K562 (cell line): ENCODE measurements around the gene PTK7.
"Not testable (repeated sequence)": the region's sequence is repeated elsewhere in the genome, so short reads cannot be mapped to it uniquely, and the experiment has no call there.

ENCODE experiments used
- CTCF ChIP-seq, 3 experiments: IDR thresholded peaks in 2 of 3; conservative IDR thresholded peaks in 1 of 3; 2 replicates each; pipeline ENCODE4 v1.5.1; 2011 to 2012; ENCODE audit warnings: low read length in 3 of 3, mild to moderate bottlenecking in 3 of 3, control low read depth in 2 of 3, improper control_type of control experiment in 1 of 3, inconsistent platforms in 1 of 3, low read depth in 1 of 3, mixed read lengths in 1 of 3, moderate library complexity in 1 of 3; ENCODE audit not compliant: insufficient read depth in 2 of 3
- E2F6 ChIP-seq, 2 experiments: IDR thresholded peaks; 2 replicates each; pipeline ENCODE4 v1.6.1; 2011; ENCODE audit warnings: borderline replicate concordance in 1 of 2, control low read depth in 1 of 2, low read depth in 1 of 2, low read length in 1 of 2, mild to moderate bottlenecking in 1 of 2, mixed read lengths in 1 of 2, moderate library complexity in 1 of 2; ENCODE audit not compliant: insufficient read depth in 1 of 2, insufficient read length in 1 of 2, poor library complexity in 1 of 2, severe bottlenecking in 1 of 2; ENCODE audit errors: extremely low read depth in 1 of 2
- E4F1 ChIP-seq: fragments of 250-450 bp; sonication (Bioruptor Pico); IDR thresholded peaks from 2 replicates; pipeline ENCODE4 v1.5.0; 2021; ENCODE audit warnings: mild to moderate bottlenecking, borderline replicate concordance
- NR2C2 ChIP-seq, 2 experiments: fragments of 200-800 bp in 1 of 2; sonication (Bioruptor generic) in 1 of 2; sonication (generic) in 1 of 2; formaldehyde crosslinking in 1 of 2; IDR thresholded peaks; 2 replicates each; pipeline versions ENCODE4 v1.6.1 to v1.8.0; 2016 to 2022; ENCODE audit warnings: mild to moderate bottlenecking in 1 of 2, missing compliant biosample characterization in 1 of 2, missing genetic modification characterization in 1 of 2, missing genetic modification reagents in 1 of 2
- PATZ1 ChIP-seq: fragments of 250-450 bp; sonication (Bioruptor Pico); IDR thresholded peaks from 2 replicates; pipeline ENCODE4 v1.5.0; 2020; ENCODE audit warnings: mild to moderate bottlenecking, borderline replicate concordance
- PML ChIP-seq: IDR thresholded peaks from 2 replicates; pipeline ENCODE4 v1.6.1; 2012; ENCODE audit warnings: low read length, inconsistent platforms
- POLR2H ChIP-seq: IDR thresholded peaks from 2 replicates; pipeline ENCODE4 v1.6.1; 2016; ENCODE audit warnings: missing genetic modification characterization, low read depth, mild to moderate bottlenecking, control low read depth, missing compliant biosample characterization, moderate library complexity
- TARDBP ChIP-seq: fragments of 450-650 bp; IDR thresholded peaks from 2 replicates; pipeline ENCODE4 v1.6.1; 2016
- TEAD4 ChIP-seq, 2 experiments: sonication (generic) in 1 of 2; formaldehyde crosslinking in 1 of 2; IDR thresholded peaks; 2 replicates each; pipeline versions ENCODE4 v1.6.1 to v1.8.0; 2012 to 2022; ENCODE audit warnings: borderline replicate concordance in 1 of 2, inconsistent platforms in 1 of 2, low read length in 1 of 2, mild to moderate bottlenecking in 1 of 2, missing genetic modification reagents in 1 of 2
- THAP12 ChIP-seq: fragments of 250-450 bp; sonication (Bioruptor Pico); IDR thresholded peaks from 2 replicates; pipeline ENCODE4 v1.9.0; 2021; ENCODE audit warnings: mild to moderate bottlenecking, inconsistent platforms
- ZNF324 ChIP-seq: fragments of 250-450 bp; sonication (Bioruptor Pico); IDR thresholded peaks from 2 replicates; pipeline ENCODE4 v1.4.0; 2020; ENCODE audit warnings: mild to moderate bottlenecking

- TF ChIP-seq TEAD4 (IDR thresholded peaks at IDR 0.05; ENCODE audit: low read length); TEAD4 (CRISPR knock-in tag; IDR thresholded peaks at IDR 0.05; ENCODE audit: borderline replicate concordance); PML; CTCF (IDR thresholded peaks at IDR 0.05 in 2 of 3, conservative IDR thresholded peaks at IDR 0.05 in 1 of 3; ENCODE audit: insufficient read depth in 2 of 3, low read depth in 1 of 3, low read length in 3 of 3); PATZ1 (CRISPR knock-in tag); POLR2H (tag); NR2C2 (CRISPR knock-in tag; IDR thresholded peaks at IDR 0.05); NR2C2 (tag; IDR thresholded peaks at IDR 0.05); E4F1 (CRISPR knock-in tag); E2F6 (IDR thresholded peaks at IDR 0.05; ENCODE audit: borderline replicate concordance in 1 of 2, extremely low read depth in 1 of 2, insufficient read depth in 1 of 2, insufficient read length in 1 of 2, low read depth in 1 of 2, low read length in 1 of 2, poor library complexity in 1 of 2, severe bottlenecking in 1 of 2); THAP12 (CRISPR knock-in tag); TARDBP; ZNF324 (CRISPR knock-in tag): not testable (repeated sequence)
Measured at GRCh38 chr6:43117466-43117865, 41.4 kb downstream of the PTK7 start.
